Stimulated activated CD4-positive, alpha-beta T cell treated with anti-CD3 and anti-CD28 coated beads, Interleukin-2, amount 100 ng/mL, for 24 hours (primary cell): ENCODE data around the gene CPPED1.
"Not testable (repeated sequence)": the region's sequence is repeated elsewhere in the genome, so short reads cannot be mapped to it uniquely, and the experiment has no call there.

ENCODE experiments used
- DNase-seq, 2 donors: peaks; one replicate each; pipeline ENCODE4 v3.0.0-alpha.2; 2020

CPPED1 gene

GRCh38 chr16:12801511-12802042 is 2.1 kb downstream of the CPPED1 start:
- DNase-seq: peak in 1 of 2 donors; percentile 22

GRCh38 chr16:12800817-12801216 is 2.9 kb downstream of the CPPED1 start:
- no peak for DNase-seq

- DNase-seq: not testable (repeated sequence)
These were observed 3.7 kb downstream of the CPPED1 start for GRCh38 chr16:12799996-12800395.

- no peak for DNase-seq
These were observed 4.8 kb downstream of the CPPED1 start for GRCh38 chr16:12798846-12799245.

GRCh38 chr16:12798171-12798570 is 5.5 kb downstream of the CPPED1 start:
- no peak for DNase-seq

GRCh38 chr16:12796498-12796897 is 7.2 kb downstream of the CPPED1 start:
- DNase-seq: no peak

- no peak for DNase-seq
These were observed 8.9 kb downstream of the CPPED1 start for GRCh38 chr16:12794486-12795387.

- DNase-seq: no peak
These were observed 9.8 kb downstream of the CPPED1 start for GRCh38 chr16:12793865-12794240.

- no peak for DNase-seq
These were observed 10.4 kb downstream of the CPPED1 start for GRCh38 chr16:12793120-12793864.

- not testable (repeated sequence) for DNase-seq
These were observed 11.2 kb downstream of the CPPED1 start for GRCh38 chr16:12792528-12792927.

GRCh38 chr16:12791340-12791739 is 12.3 kb downstream of the CPPED1 start:
- no peak for DNase-seq

GRCh38 chr16:12788758-12789157 is 14.9 kb downstream of the CPPED1 start:
- no peak for DNase-seq

GRCh38 chr16:12786081-12786480 is 17.6 kb downstream of the CPPED1 start:
- no peak for DNase-seq

- DNase-seq: no peak
These were observed 19.6 kb downstream of the CPPED1 start for GRCh38 chr16:12784076-12784475.

- DNase-seq: peak; percentile 21 to 28
These were observed 21.9 kb downstream of the CPPED1 start for GRCh38 chr16:12781777-12782176.

- no peak for DNase-seq
These were observed 23.2 kb downstream of the CPPED1 start for GRCh38 chr16:12780467-12780866.

GRCh38 chr16:12778726-12779125 is 25.0 kb downstream of the CPPED1 start:
- DNase-seq: no peak

- no peak for DNase-seq
These were observed 27.9 kb downstream of the CPPED1 start for GRCh38 chr16:12775656-12776236.

GRCh38 chr16:12773221-12773620 is 30.5 kb downstream of the CPPED1 start:
- DNase-seq: no peak

- DNase-seq: no peak
These were observed 32.3 kb downstream of the CPPED1 start for GRCh38 chr16:12771341-12771798.

GRCh38 chr16:12769525-12769924 is 34.2 kb downstream of the CPPED1 start:
- DNase-seq: no peak

GRCh38 chr16:12767897-12768296 is 35.8 kb downstream of the CPPED1 start:
- no peak for DNase-seq

- DNase-seq: no peak
These were observed 36.8 kb downstream of the CPPED1 start for GRCh38 chr16:12766853-12767252.
